Endothelial cell (in vitro differentiated cells): ENCODE measurements around the gene STX1B. TPM values are rescaled to one million over a fixed set of nuclear protein-coding genes. Genes with fewer than 3 reads are reported as not detected.

ENCODE experiments used
- DNase-seq: peaks from one replicate; pipeline ENCODE4 v3.0.0; 2021; ENCODE audit warnings: low spot score
- H3K27ac Mint-ChIP-seq: one replicate; pipeline ENCODE4 v1.8.0; 2021; ENCODE audit warnings: mixed read lengths, inconsistent platforms; ENCODE audit not compliant: unreplicated experiment
- H3K27me3 Mint-ChIP-seq: one replicate; pipeline ENCODE4 v1.8.0; 2021; ENCODE audit warnings: mild to moderate bottlenecking, moderate library complexity, mixed read lengths, inconsistent platforms; ENCODE audit not compliant: unreplicated experiment
- H3K36me3 Mint-ChIP-seq: one replicate; pipeline ENCODE4 v1.8.0; 2021; ENCODE audit warnings: mild to moderate bottlenecking, low read depth, mixed read lengths, inconsistent platforms; ENCODE audit not compliant: unreplicated experiment
- H3K4me1 Mint-ChIP-seq: one replicate; pipeline ENCODE4 v1.8.0; 2021; ENCODE audit warnings: mild to moderate bottlenecking, mixed read lengths, inconsistent platforms; ENCODE audit not compliant: unreplicated experiment
- H3K4me3 Mint-ChIP-seq: one replicate; pipeline ENCODE4 v1.8.0; 2021; ENCODE audit warnings: mild to moderate bottlenecking, mixed read lengths, inconsistent platforms; ENCODE audit not compliant: unreplicated experiment
- H3K9me3 Mint-ChIP-seq: one replicate; pipeline ENCODE4 v1.8.0; 2021; ENCODE audit warnings: mixed read lengths, inconsistent platforms; ENCODE audit not compliant: unreplicated experiment
- total RNA-seq: library from RNA; stranded (reverse); fragmentation: NEBNext Ultra II Directional; extraction: Animal tissue kit (Norgen Biotek cat#: 25700); gene quantifications from one replicate; pipeline ENCODE4 v1.2.1, GENCODE V29; 2021; ENCODE audit not compliant: unreplicated experiment
- TF ChIP-seq, protein P1 (sequence below): fragments of 200-600 bp; sonication (generic); IDR thresholded peaks from one replicate; pipeline ENCODE4 v1.5.0; 2021; ENCODE audit warnings: antibody characterized with exemption; ENCODE audit not compliant: unreplicated experiment

STX1B gene
- total RNA-seq, 1 donor from 2014 or later = 5.5 TPM

DNA sequence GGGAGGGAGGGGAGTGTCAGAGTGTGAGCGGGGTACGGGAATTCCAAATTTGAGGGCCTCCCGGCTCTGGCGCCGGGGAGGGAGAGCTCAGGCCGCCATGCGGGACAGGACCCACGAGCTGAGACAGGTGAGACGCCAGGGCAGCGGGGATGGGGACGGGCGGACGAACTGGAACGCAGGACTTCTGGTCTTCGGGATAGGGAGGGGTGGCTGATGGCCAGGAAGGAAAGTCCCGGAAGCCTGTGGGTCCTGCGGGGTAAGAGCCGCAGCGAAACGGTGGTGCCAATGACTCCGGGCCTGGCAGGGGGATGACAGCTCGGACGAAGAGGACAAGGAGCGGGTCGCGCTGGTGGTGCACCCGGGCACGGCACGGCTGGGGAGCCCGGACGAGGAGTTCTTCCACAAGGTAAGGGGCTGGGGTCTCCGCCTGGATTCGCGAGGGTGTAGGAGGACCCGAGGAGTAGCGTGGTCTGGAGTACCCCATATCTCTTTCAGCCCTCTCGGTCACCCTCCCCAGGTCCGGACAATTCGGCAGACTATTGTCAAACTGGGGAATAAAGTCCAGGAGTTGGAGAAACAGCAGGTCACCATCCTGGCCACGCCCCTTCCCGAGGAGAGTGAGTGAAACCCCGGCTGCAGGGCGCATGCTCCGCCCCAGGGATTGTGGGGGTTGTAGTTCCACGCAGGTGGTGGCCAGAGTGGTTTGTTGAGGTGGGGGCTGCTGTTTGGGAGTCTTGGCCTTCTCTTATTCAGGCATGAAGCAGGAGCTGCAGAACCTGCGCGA lies 23.5 kb upstream of the STX1B start:
- Mint-ChIP-seq H3K4me1 (peaks cover 24% of the 10 kb centered on the region), H3K9me3 (no peaks in the 10 kb centered on the region), H3K27me3 (peaks cover 6% of the 10 kb centered on the region), H3K36me3 (peaks cover 19% of the 10 kb centered on the region), H3K4me3 (peak overlapping the region; percentile 95), H3K27ac (peak overlapping the region; percentile 84)
- TF ChIP-seq, protein P1, sequence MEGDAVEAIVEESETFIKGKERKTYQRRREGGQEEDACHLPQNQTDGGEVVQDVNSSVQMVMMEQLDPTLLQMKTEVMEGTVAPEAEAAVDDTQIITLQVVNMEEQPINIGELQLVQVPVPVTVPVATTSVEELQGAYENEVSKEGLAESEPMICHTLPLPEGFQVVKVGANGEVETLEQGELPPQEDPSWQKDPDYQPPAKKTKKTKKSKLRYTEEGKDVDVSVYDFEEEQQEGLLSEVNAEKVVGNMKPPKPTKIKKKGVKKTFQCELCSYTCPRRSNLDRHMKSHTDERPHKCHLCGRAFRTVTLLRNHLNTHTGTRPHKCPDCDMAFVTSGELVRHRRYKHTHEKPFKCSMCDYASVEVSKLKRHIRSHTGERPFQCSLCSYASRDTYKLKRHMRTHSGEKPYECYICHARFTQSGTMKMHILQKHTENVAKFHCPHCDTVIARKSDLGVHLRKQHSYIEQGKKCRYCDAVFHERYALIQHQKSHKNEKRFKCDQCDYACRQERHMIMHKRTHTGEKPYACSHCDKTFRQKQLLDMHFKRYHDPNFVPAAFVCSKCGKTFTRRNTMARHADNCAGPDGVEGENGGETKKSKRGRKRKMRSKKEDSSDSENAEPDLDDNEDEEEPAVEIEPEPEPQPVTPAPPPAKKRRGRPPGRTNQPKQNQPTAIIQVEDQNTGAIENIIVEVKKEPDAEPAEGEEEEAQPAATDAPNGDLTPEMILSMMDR = no peak
- DNase-seq = peak; percentile 80

GRCh38 chr16:31032736-31033708 lies 22.6 kb upstream of the STX1B start, which contains the start of gene STX4:
STX4 (plus strand) TSS chr16:31033558; CDS start chr16:31033806, 248 bp downstream.
- peaks cover 6% of the 10 kb centered on the region for H3K27me3 Mint-ChIP-seq
- peaks cover 24% of the 10 kb centered on the region for H3K4me1 Mint-ChIP-seq
- TF ChIP-seq, protein P1 = no peak
- peak within 1 kb of the TSS; percentile 84 for H3K27ac Mint-ChIP-seq
- no peaks in the 10 kb centered on the region for H3K9me3 Mint-ChIP-seq
- peaks cover 13% of the 10 kb centered on the region for H3K36me3 Mint-ChIP-seq
- DNase-seq = peak; percentile 95
- peak within 1 kb of the TSS; percentile 95 for H3K4me3 Mint-ChIP-seq

DNA sequence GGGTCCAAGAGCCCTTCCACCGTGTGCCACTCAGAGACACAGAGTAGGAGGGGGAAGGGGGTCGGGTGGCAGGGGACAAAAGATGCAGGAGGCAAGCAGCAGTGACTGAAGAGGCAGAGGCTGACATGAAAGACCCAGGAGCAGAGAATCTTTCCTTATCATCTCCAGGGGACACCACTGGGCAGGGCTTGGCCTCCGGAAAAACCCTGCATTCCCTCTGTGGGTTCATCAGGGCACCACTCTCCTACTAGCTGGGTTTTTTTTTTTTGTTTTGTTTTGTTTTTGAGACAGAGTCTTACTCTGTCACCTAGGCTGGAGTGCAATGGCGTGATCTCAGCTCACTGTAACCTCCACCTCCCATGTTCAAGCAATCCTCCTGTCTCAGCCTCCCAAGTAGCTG lies 20.8 kb upstream of the STX1B start:
- Mint-ChIP-seq H3K27ac (peak overlapping the region; percentile 84), H3K4me1 (peaks cover 22% of the 10 kb centered on the region), H3K36me3 (peaks cover 7% of the 10 kb centered on the region), H3K9me3 (no peaks in the 10 kb centered on the region), H3K4me3 (no peak overlapping the region), H3K27me3 (peaks cover 6% of the 10 kb centered on the region)
- DNase-seq = no peak
- TF ChIP-seq, protein P1 = no peak

DNA sequence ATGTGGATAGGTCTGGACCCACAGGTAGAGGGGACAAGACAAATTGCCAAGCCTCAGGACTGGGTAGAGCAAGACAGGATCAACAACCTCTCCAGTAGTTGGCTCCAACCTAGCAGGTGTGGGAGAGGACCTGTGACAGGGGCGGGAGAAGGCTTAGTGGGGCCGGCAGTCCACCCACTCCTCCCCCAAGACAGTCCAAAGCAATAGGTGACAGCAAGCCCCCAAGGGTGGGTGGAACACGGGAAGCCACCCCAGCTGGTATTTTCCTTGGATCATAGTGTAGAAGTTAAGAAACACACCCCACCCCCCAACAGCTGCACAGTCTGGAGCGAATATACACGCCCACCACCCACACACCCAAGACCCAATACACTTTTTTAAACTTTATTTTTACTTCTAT lies 18.8 kb upstream of the STX1B start:
- Mint-ChIP-seq H3K27ac (no peak overlapping the region), H3K27me3 (peaks cover 6% of the 10 kb centered on the region), H3K36me3 (peaks cover under 1% of the 10 kb centered on the region), H3K4me1 (peaks cover 22% of the 10 kb centered on the region), H3K9me3 (no peaks in the 10 kb centered on the region), H3K4me3 (no peak overlapping the region)
- TF ChIP-seq, protein P1 = no peak
- DNase-seq = no peak
